Right lobe of liver (tissue), 6 donors: Measurements from ENCODE around the gene TFEB. TPM values are rescaled to one million over a fixed set of nuclear protein-coding genes. Genes with fewer than 3 reads are reported as not detected.

Source experiments
- ATAC-seq, 4 donors: fragments of 200-7000 bp; cut with Tn5 transposase; one replicate each; pipeline ENCODE4 v1.9.1; 2020; ENCODE audit warnings: mild to moderate bottlenecking in 4 of 4, moderate library complexity in 4 of 4
- DNase-seq, 3 donors: peaks; one replicate each; pipeline ENCODE4 v3.0.0-alpha.2; 2020
- H3K27ac ChIP-seq, 3 donors: fragments of 200-600 bp; one replicate each; pipeline ENCODE4 v1.8.0; 2022
- H3K27me3 ChIP-seq, 2 donors: fragments of 200-600 bp; one replicate each; pipeline ENCODE4 v1.8.0; 2022
- H3K36me3 ChIP-seq, 4 donors: fragments of 200-600 bp; sonication (generic) in 1 of 4; one replicate each; pipeline versions ENCODE4 v1.5.1 to v1.8.0; 2017 to 2022; ENCODE audit warnings: control low read depth in 1 of 4
- H3K4me1 ChIP-seq, 4 donors: fragments of 200-600 bp; sonication (generic) in 1 of 4; one replicate each; pipeline versions ENCODE4 v1.5.1 to v1.8.0; 2017 to 2022; ENCODE audit warnings: control low read depth in 1 of 4
- H3K4me3 ChIP-seq, 3 donors: fragments of 200-600 bp; one replicate each; pipeline ENCODE4 v1.8.0; 2022
- H3K9me3 ChIP-seq, 4 donors: fragments of 200-600 bp; sonication (generic) in 1 of 4; one replicate each; pipeline versions ENCODE4 v1.5.1 to v1.8.0; 2017 to 2022; ENCODE audit warnings: control low read depth in 1 of 4
- CTCF ChIP-seq, 4 donors: fragments of 200-600 bp in 3 of 4; fragments of 450-650 bp in 1 of 4; IDR thresholded peaks; one replicate each; pipeline versions ENCODE4 v1.5.1 to v1.8.0; 2016 to 2022; ENCODE audit warnings: antibody characterized with exemption in 4 of 4, mild to moderate bottlenecking in 2 of 4
- POLR2A ChIP-seq: fragments of 450-650 bp; IDR thresholded peaks from one replicate; pipeline ENCODE4 v1.6.1; 2017; ENCODE audit warnings: antibody characterized with exemption, mild to moderate bottlenecking
- WGBS: methylation state at CpG from one replicate; pipeline ENCODE4 v1.1.6; 2018; ENCODE audit warnings: low coverage, low lambda C conversion rate; ENCODE audit not compliant: insufficient coverage; ENCODE audit errors: missing lambda C conversion rate; 5-methylcytosine and 5-hydroxymethylcytosine counted together
- intact Hi-C, 2 donors: fragments of 100-400 bp; cut with DNase I; formaldehyde crosslinking; loops; one replicate each; pipeline versions ENCODE4 v1.11.2 to v1.14.1; 2022
- total RNA-seq, 6 experiments: library from RNA; depleted of rRNA in 2 of 6; stranded (reverse); fragments of >200 nt in 2 of 6; fragmentation: NEBNext Ultra II Directional in 3 of 6; extraction: Animal tissue kit (Norgen Biotek cat#: 25700) in 3 of 6; gene quantifications; one replicate each; pipeline versions ENCODE4 v1.1.0 to v1.2.4, GENCODE V29; 2016 to 2023
- donor health status: DM: no; HTN: yes; CAD: no.
- donor health status: DM: no; HTN: no; CAD: no.
- donor health status: DM: no; HTN: no; CAD: no.
- donor health status: DM: no; HTN: yes; CAD: no.
- donor health status: DM: no; HTN: yes; CAD: no.

TFEB gene
- total RNA-seq, 6 experiments from 2014 or later = 4.5 to 9.2 (median 6.6) TPM

DNA sequence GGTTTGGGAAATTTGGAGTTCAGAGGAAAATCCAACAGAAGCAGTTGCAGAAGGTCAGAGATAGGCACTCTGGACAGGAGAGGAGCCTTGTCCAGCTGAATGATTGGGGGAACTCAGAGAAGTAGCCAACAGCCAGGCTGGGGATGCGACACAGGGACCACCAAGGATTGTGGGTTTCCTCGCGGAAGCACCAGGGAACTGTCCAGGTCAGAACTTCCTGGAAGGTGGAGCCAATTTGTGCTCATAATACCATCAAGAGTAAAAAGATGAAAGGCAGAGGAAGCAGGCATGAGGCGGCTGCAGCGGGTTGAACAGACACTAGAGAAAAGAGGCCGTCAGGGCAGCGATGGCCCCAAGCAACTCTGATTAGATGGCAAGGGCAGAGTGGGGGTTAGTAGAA, 63.4 kb downstream of the TFEB start:
- ATAC-seq (no peak), DNase-seq (no peak)
- TF ChIP-seq CTCF (IDR thresholded peaks at IDR 0.05) (no peak), POLR2A (no peak)
- 73% methylated on average over 4 of the region's 7 CpGs for WGBS
- Histone ChIP-seq H3K36me3 (no peaks in the 10 kb centered on the region), H3K27ac (no peak overlapping the region), H3K4me3 (no peak overlapping the region), H3K4me1 (no peaks in the 10 kb centered on the region), H3K27me3 (no peaks in the 10 kb centered on the region), H3K9me3 (no peaks in the 10 kb centered on the region)
- intact Hi-C loops = loop anchor here in 1 of 2 donors (10.0 kb wide), 1 partner anchor 297 kb away; no protein-coding TSS in a partner anchor

DNA sequence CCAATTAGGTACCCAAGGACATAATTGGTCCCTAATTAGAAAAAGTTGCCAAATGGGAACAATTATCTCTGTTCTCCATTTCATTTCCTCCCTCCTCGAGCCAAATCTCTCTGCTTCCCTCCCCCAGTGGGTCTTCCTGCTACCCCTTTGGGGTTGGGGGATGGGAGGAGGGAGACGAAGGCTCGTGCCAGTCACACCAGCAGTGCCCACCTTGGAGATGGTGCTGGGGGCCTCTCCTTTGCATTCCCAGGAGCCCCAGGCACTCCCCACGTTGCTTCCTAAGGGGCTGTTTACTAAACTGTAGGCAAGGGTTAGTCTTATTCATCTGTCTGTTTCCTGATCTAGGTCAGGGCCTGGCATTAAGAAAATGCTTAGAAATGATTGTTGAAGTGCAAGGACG, 64.0 kb downstream of the TFEB start:
- H3K9me3 ChIP-seq = no peaks in the 10 kb centered on the region
- TF ChIP-seq CTCF (IDR thresholded peaks at IDR 0.05) (no peak), POLR2A (no peak)
- DNase-seq (no peak), ATAC-seq (no peak)
- no peaks in the 10 kb centered on the region for H3K4me1 ChIP-seq
- intact Hi-C loops = loop anchor here in 1 of 2 donors (10.0 kb wide), 1 partner anchor 297 kb away; no protein-coding TSS in a partner anchor
- H3K4me3 ChIP-seq = no peak overlapping the region
- H3K36me3 ChIP-seq = no peaks in the 10 kb centered on the region
- no peak overlapping the region for H3K27ac ChIP-seq
- no peaks in the 10 kb centered on the region for H3K27me3 ChIP-seq
- WGBS = 7% methylated on average over 3 of the region's 5 CpGs

GRCh38 chr6:41670703-41671360, 64.6 kb downstream of the TFEB start:
- no peak for TF ChIP-seq POLR2A

DNA sequence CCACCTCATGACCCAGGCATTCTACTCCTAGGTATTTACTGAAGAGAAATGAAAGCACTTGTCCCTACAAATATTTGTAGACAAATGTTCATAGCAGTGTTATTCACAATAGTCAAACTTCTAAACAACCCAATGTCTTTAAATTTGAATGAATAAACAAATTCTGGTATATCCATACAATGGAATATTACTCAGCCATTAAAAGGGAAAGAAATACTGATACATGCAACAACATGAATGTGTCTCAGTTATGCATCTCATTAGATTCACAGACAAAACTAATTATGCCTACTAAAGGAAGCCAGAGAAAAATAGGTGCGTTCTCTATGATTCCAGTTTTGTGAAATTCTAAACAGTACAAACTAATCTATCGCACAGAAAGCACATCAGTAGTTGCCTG, 66.4 kb downstream of the TFEB start:
- Histone ChIP-seq H3K9me3 (no peaks in the 10 kb centered on the region), H3K4me1 (no peaks in the 10 kb centered on the region), H3K36me3 (no peaks in the 10 kb centered on the region), H3K27me3 (no peaks in the 10 kb centered on the region), H3K4me3 (no peak overlapping the region), H3K27ac (no peak overlapping the region)
- ATAC-seq = no peak
- intact Hi-C loops = no loop called here
- 81% methylated on average over 2 of the region's 2 CpGs for WGBS
- DNase-seq = no peak
- TF ChIP-seq POLR2A (no peak), CTCF (IDR thresholded peaks at IDR 0.05) (no peak)

More at GRCh38 chr6:41670703-41671360, 64.6 kb downstream of the TFEB start:
- Histone ChIP-seq H3K36me3 (no peaks in the 10 kb centered on the region), H3K27me3 (no peaks in the 10 kb centered on the region), H3K4me3 (no peak overlapping the region), H3K27ac (no peak overlapping the region), H3K4me1 (no peaks in the 10 kb centered on the region), H3K9me3 (no peaks in the 10 kb centered on the region)
- ATAC-seq = no peak
- 70% methylated on average over 9 of the region's 9 CpGs for WGBS
- no peak for DNase-seq
- intact Hi-C loops = loop anchor here in 1 of 2 donors (10.0 kb wide), 1 partner anchor 296 kb away; no protein-coding TSS in a partner anchor

DNA sequence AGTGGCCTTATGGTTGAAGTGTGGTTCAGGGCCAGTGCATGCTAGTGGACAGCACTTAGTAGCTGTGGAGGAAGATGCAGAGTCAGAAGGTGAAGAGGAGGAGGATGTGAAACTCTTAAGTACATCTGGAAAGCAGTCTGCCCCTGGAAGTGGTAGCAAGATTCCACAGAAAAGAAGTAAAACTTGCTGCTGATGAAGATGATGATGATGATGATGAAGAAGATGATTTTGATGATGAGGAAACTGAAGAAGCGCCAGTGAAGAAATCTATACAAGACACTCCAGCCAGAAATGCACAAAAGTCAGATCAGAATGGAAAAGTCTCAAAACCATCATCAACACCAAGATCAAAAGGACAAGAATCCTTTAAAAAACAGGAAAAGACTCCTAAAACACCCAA, 68.2 kb downstream of the TFEB start:
- Histone ChIP-seq H3K4me1 (no peaks in the 10 kb centered on the region), H3K36me3 (no peaks in the 10 kb centered on the region), H3K27me3 (no peaks in the 10 kb centered on the region), H3K9me3 (no peaks in the 10 kb centered on the region), H3K27ac (no peak overlapping the region), H3K4me3 (no peak overlapping the region)
- intact Hi-C loops = no loop called here
- 67% methylated on average over 1 of the region's 1 CpG for WGBS
- no peak for DNase-seq
- TF ChIP-seq POLR2A = no peak
- no peak for TF ChIP-seq CTCF (IDR thresholded peaks at IDR 0.05)
- no peak for ATAC-seq
